HG02973 (cell line): ENCODE data around the gene VPS33B.
A peak's percentile ranks its signal among the peaks of the same experiment; 100 is the strongest.
"Not testable (repeated sequence)": the region's sequence is repeated elsewhere in the genome, so short reads cannot be mapped to it uniquely, and the experiment has no call there.

Experiments used
- ATAC-seq: cut with Tn5 transposase; IDR thresholded peaks from one replicate; pipeline ENCODE4 v1.9.1; 2021; ENCODE audit warnings: moderate library complexity; ENCODE audit not compliant: unreplicated experiment

Gene VPS33B

GRCh38 chr15:91022075-91022831 lies at the start of gene VPS33B:
VPS33B (minus strand) TSS chr15:91022594; CDS start chr15:91022249, 345 bp downstream.
- peak; percentile 74 for ATAC-seq

GRCh38 chr15:91072161-91072560 lies 49.8 kb upstream of the VPS33B start:
- no peak for ATAC-seq

- no peak for ATAC-seq
Observed at GRCh38 chr15:91070872-91071271, 48.5 kb upstream of the VPS33B start.

GRCh38 chr15:91068966-91069365 lies 46.6 kb upstream of the VPS33B start:
- no peak for ATAC-seq

- no peak for ATAC-seq
Observed at GRCh38 chr15:91068436-91068835, 46.0 kb upstream of the VPS33B start.

GRCh38 chr15:91067036-91067435 lies 44.6 kb upstream of the VPS33B start:
- ATAC-seq, result no peak

- ATAC-seq, result no peak
Observed at GRCh38 chr15:91065505-91065904, 43.1 kb upstream of the VPS33B start.

- ATAC-seq, result no peak
Observed at GRCh38 chr15:91061997-91062396, 39.6 kb upstream of the VPS33B start.

- no peak for ATAC-seq
Observed at GRCh38 chr15:91061230-91061629, 38.8 kb upstream of the VPS33B start.

- ATAC-seq, result no peak
Observed at GRCh38 chr15:91055548-91056331, 33.3 kb upstream of the VPS33B start.

- ATAC-seq, result no peak
Observed at GRCh38 chr15:91054816-91055215, 32.4 kb upstream of the VPS33B start.

- ATAC-seq, result no peak
Observed at GRCh38 chr15:91051248-91051647, 28.9 kb upstream of the VPS33B start.

- ATAC-seq, result no peak
Observed at GRCh38 chr15:91050128-91050455, 27.7 kb upstream of the VPS33B start.

- ATAC-seq, result peak; percentile 87
Observed at GRCh38 chr15:91049378-91050127, 27.2 kb upstream of the VPS33B start.

- ATAC-seq, result no peak
Observed at GRCh38 chr15:91047545-91048199, 25.3 kb upstream of the VPS33B start.

- ATAC-seq, result not testable (repeated sequence)
Observed at GRCh38 chr15:91046056-91046455, 23.7 kb upstream of the VPS33B start.

GRCh38 chr15:91045065-91045464 lies 22.7 kb upstream of the VPS33B start:
- ATAC-seq, result no peak

GRCh38 chr15:91043202-91043874 lies 20.9 kb upstream of the VPS33B start:
- no peak for ATAC-seq

- ATAC-seq, result no peak
Observed at GRCh38 chr15:91040856-91041255, 18.5 kb upstream of the VPS33B start.

GRCh38 chr15:91039996-91040395 lies 17.6 kb upstream of the VPS33B start:
- ATAC-seq, result no peak
